ENCODE results near the gene MTA2. TPM values are rescaled to one million over a fixed set of nuclear protein-coding genes. Genes with fewer than 3 reads are reported as not detected.

The MTA2 gene
- total and polyA plus RNA-seq, 2 of the 8 experiments (the other 6 are each of a cell fraction or from before 2014, with no cell fraction given) = 25.7 to 114 TPM

GRCh38 chr11:62648185-62648966 is 46.7 kb upstream of the MTA2 start:
- Histone ChIP-seq H2BK5ac (ENCODE audit: low read depth, low read length) (no peak overlapping the region), H3K14ac (ENCODE audit: insufficient read length) (no peak overlapping the region), H3K27ac (ENCODE audit: low read depth, low read length) (no peak overlapping the region), H2BK120ac (replicated peaks; ENCODE audit: low read depth, low read length) (no peak overlapping the region), H3K4me2 (ENCODE audit: insufficient read depth in 1 of 2, low read depth in 2 of 2, low read length in 2 of 2) (no peak overlapping the region), H3K79me1 (ENCODE audit: low read depth, low read length) (peaks cover 10% of the 10 kb centered on the region), H4K91ac (replicated peaks; ENCODE audit: insufficient read length, low read length) (no peak overlapping the region), H3K9ac (replicated peaks in 1 of 4; ENCODE audit: extremely low read depth in 1 of 4, low read depth in 3 of 4, low read length in 3 of 4) (no peak overlapping the region), H3K9me3 (ENCODE audit: insufficient read depth in 2 of 2, low read depth in 1 of 2, low read length in 1 of 2) (no peaks in the 10 kb centered on the region), H3K4me3 (ENCODE audit: extremely low read depth in 1 of 4, insufficient read depth in 2 of 4, low read depth in 3 of 4, low read length in 4 of 4) (no peak overlapping the region), H2BK15ac (ENCODE audit: low read length) (no peak overlapping the region), H2BK20ac (ENCODE audit: low read length) (no peak overlapping the region), H2AK5ac (ENCODE audit: low read depth, low read length) (no peak overlapping the region), H3K18ac (ENCODE audit: extremely low read depth, low read length) (no peak overlapping the region), H3K79me2 (ENCODE audit: control insufficient read depth in 1 of 2, insufficient read depth in 2 of 2, low read length in 2 of 2) (peaks cover 15 to 51% of the 10 kb centered on the region in 2 experiments), H4K5ac (ENCODE audit: insufficient read length, low read depth, low read length) (no peak overlapping the region), H4K8ac (ENCODE audit: extremely low read depth, insufficient read depth, low read length) (no peak overlapping the region), H2AFZ (ENCODE audit: low read length) (no peak overlapping the region), H3K36me3 (ENCODE audit: control insufficient read depth in 2 of 4, insufficient read depth in 4 of 4, low read length in 3 of 4) (peaks cover 0 to 23% (median 7%) of the 10 kb centered on the region in 4 experiments; a peak in 5 of 8 replicates), H3K56ac (replicated peaks; ENCODE audit: insufficient read length, low read depth, low read length) (no peak overlapping the region), H3K23ac (ENCODE audit: insufficient read length) (no peak overlapping the region), H2BK12ac (ENCODE audit: low read depth, low read length) (no peak overlapping the region), H3K27me3 (replicated peaks in 1 of 4; ENCODE audit: control insufficient read depth in 3 of 4, extremely low read depth in 1 of 4, insufficient read depth in 3 of 4, low read length in 3 of 4) (no peaks in the 10 kb centered on the region), H3K4ac (replicated peaks; ENCODE audit: insufficient read length, low read depth, low read length) (no peak overlapping the region), H3K4me1 (replicated peaks in 1 of 4; ENCODE audit: control insufficient read depth in 3 of 4, insufficient read depth in 4 of 4, low read length in 3 of 4) (no peaks in the 10 kb centered on the region; a peak in 2 of 7 replicates), H4K20me1 (replicated peaks in 1 of 2; ENCODE audit: control insufficient read depth in 1 of 2, insufficient read depth in 2 of 2, low read length in 2 of 2) (peaks cover 3 to 23% of the 10 kb centered on the region in 2 experiments), H3K23me2 (ENCODE audit: low read depth, low read length) (peaks cover 8% of the 10 kb centered on the region)
- TF ChIP-seq SP1 (IDR thresholded peaks at IDR 0.05; ENCODE audit: low read depth, low read length) (no peak), YY1 (IDR thresholded peaks at IDR 0.05; ENCODE audit: low read depth, low read length) (no peak), BRCA1 (IDR thresholded peaks at IDR 0.05; ENCODE audit: low read depth, low read length) (no peak), TAF7 (optimal IDR thresholded peaks at IDR 0.05; ENCODE audit: borderline replicate concordance, low read depth, low read length) (no peak), FOSL1 (IDR thresholded peaks at IDR 0.05; ENCODE audit: insufficient read depth, low read depth, low read length) (no peak), SUZ12 (IDR thresholded peaks at IDR 0.05; ENCODE audit: low read length) (no peak), EZH2 (IDR thresholded peaks at IDR 0.05; ENCODE audit: low read depth, low read length, severe bottlenecking) (no peak), CEBPB (IDR thresholded peaks at IDR 0.05; ENCODE audit: low read depth, low read length) (no peak)
- FAIRE-seq (no peak), DNase-seq (ENCODE audit: low read depth in 1 of 2, low spot score in 2 of 2) (no peak)
- ChIA-PET POLR2A (ENCODE audit: partially characterized antibody) (interaction anchor here (0.6 to 50.4 kb wide), 15 partner anchors 8 to 850 kb away, joined by 3 to 2041 read pairs (median 3); partner anchors contain the start of genes B3GAT3, BSCL2, C11orf98 and CSKMT), CTCF (ENCODE audit: partially characterized antibody) (interaction anchor here (0.6 to 3.2 kb wide), 15 partner anchors 13 to 121 kb away, joined by 3 to 14 read pairs (median 3); partner anchors contain the start of genes C11orf98, CSKMT and LRRN4CL)
- WGBS, 2 experiments (ENCODE audit: extremely low coverage in 1 of 2, insufficient coverage in 1 of 2, insufficient read length in 1 of 2, insufficient replicate concordance in 2 of 2, low coverage in 1 of 2, low lambda C conversion rate in 2 of 2, missing lambda C conversion rate in 1 of 2) = 98% methylated on average over 24 of the region's 24 CpGs; no CpG with 5 or more reads in 1 of the 2 experiments

Data from H1 (cell line).